Ishikawa (cell line): ENCODE data around the gene GRID2.

Experiments used
- CEBPB ChIP-seq: IDR thresholded peaks from 2 replicates; pipeline ENCODE4 v1.6.1; 2012
- EP300 ChIP-seq: IDR thresholded peaks from 2 replicates; pipeline ENCODE4 v1.6.1; 2012; ENCODE audit warnings: borderline replicate concordance
- TAF1 ChIP-seq: IDR thresholded peaks from 2 replicates; pipeline ENCODE4 v1.6.1; 2012; ENCODE audit warnings: low read depth, mild to moderate bottlenecking
- TCF12 ChIP-seq: IDR thresholded peaks from 2 replicates; pipeline ENCODE4 v1.6.1; 2012; ENCODE audit warnings: low read depth
- USF1 ChIP-seq: IDR thresholded peaks from 2 replicates; pipeline ENCODE4 v1.6.1; 2012
- YY1 ChIP-seq: IDR thresholded peaks from 2 replicates; pipeline ENCODE4 v1.6.1; 2012; ENCODE audit warnings: low read depth

- TF ChIP-seq TAF1: no peak
- no peak for TF ChIP-seq YY1
- no peak for TF ChIP-seq EP300
- TF ChIP-seq USF1: no peak
- no peak for TF ChIP-seq CEBPB
- TF ChIP-seq TCF12: no peak
Measured at GRCh38 chr4:93759506-93759905, 1455.7 kb downstream of the GRID2 start.
